ENCODE results near the gene ALOXE3.

ALOXE3 gene

GRCh38 chr17:8056976-8057625 is 61.2 kb downstream of the ALOXE3 start:
- no peaks in the 10 kb centered on the region for H3K9me3 ChIP-seq
- no peak overlapping the region for H3K4me3 ChIP-seq (ENCODE audit: low read depth, low read length)
- DNase-seq, result no peak
- TF ChIP-seq CTCF (IDR thresholded peaks at IDR 0.05; ENCODE audit: low read depth, low read length), result no peak
- H3K27me3 ChIP-seq, result peaks cover 21% of the 10 kb centered on the region
- H3K36me3 ChIP-seq, result no peaks in the 10 kb centered on the region
- no peaks in the 10 kb centered on the region for H3K4me1 ChIP-seq

GRCh38 chr17:8056232-8056975 is 61.9 kb downstream of the ALOXE3 start:
- Histone ChIP-seq H3K27me3 (peaks cover 16% of the 10 kb centered on the region), H3K9me3 (no peaks in the 10 kb centered on the region), H3K4me3 (ENCODE audit: low read depth, low read length) (no peak overlapping the region), H3K4me1 (no peaks in the 10 kb centered on the region), H3K36me3 (no peaks in the 10 kb centered on the region)
- no peak for DNase-seq
- TF ChIP-seq CTCF (IDR thresholded peaks at IDR 0.05; ENCODE audit: low read depth, low read length), result no peak

GRCh38 chr17:8055851-8056231 is 62.5 kb downstream of the ALOXE3 start:
- no peaks in the 10 kb centered on the region for H3K9me3 ChIP-seq
- DNase-seq, result no peak
- H3K4me1 ChIP-seq, result no peaks in the 10 kb centered on the region
- no peak for TF ChIP-seq CTCF (IDR thresholded peaks at IDR 0.05; ENCODE audit: low read depth, low read length)
- H3K36me3 ChIP-seq, result no peaks in the 10 kb centered on the region
- H3K27me3 ChIP-seq, result peaks cover 10% of the 10 kb centered on the region
- H3K4me3 ChIP-seq (ENCODE audit: low read depth, low read length), result no peak overlapping the region

GRCh38 chr17:8053600-8053999 is 64.7 kb downstream of the ALOXE3 start:
- TF ChIP-seq CTCF (IDR thresholded peaks at IDR 0.05; ENCODE audit: low read depth, low read length), result no peak
- Histone ChIP-seq H3K4me3 (ENCODE audit: low read depth, low read length) (no peak overlapping the region), H3K9me3 (no peaks in the 10 kb centered on the region), H3K4me1 (no peaks in the 10 kb centered on the region), H3K36me3 (no peaks in the 10 kb centered on the region), H3K27me3 (no peaks in the 10 kb centered on the region)
- no peak for DNase-seq

- no peak for TF ChIP-seq CTCF (IDR thresholded peaks at IDR 0.05; ENCODE audit: low read depth, low read length)
- H3K4me3 ChIP-seq (ENCODE audit: low read depth, low read length), result no peak overlapping the region
- H3K9me3 ChIP-seq, result no peaks in the 10 kb centered on the region
- no peaks in the 10 kb centered on the region for H3K27me3 ChIP-seq
- no peak for DNase-seq
- no peaks in the 10 kb centered on the region for H3K4me1 ChIP-seq
- no peaks in the 10 kb centered on the region for H3K36me3 ChIP-seq
Measured at GRCh38 chr17:8052256-8053252, 65.8 kb downstream of the ALOXE3 start.

All from BE2C (cell line).